ENCODE results near the gene KIAA0232. TPM values are rescaled to one million over a fixed set of nuclear protein-coding genes. Genes with fewer than 3 reads are reported as not detected.
A peak's percentile ranks its signal among the peaks of the same experiment; 100 is the strongest.

The KIAA0232 gene
- total RNA-seq, 1 experiment from 2014 or later: 28.5 TPM

DNA sequence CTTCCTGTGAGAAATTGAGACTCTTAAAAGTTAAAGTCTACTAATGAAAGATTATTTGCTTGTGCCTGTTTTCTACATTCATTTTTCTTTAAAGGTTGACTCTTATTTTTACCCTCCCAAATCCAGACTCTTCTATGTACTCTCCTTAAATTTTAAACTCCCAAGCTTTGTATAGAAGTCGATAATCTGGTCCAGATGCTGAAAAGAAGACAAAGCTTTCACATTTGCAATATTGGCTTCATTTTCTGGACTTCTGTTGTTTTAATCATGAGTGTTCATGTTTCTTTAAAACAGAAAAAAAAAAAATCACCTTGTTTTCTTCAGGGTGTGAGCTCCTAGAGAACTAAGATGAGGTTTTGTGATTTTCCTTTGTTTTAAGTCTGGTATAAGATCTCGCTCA, 73.9 kb downstream of the KIAA0232 start:
- H3T11ph ChIP-seq (ENCODE audit: low read length): no peak overlapping the region
- H4K8ac ChIP-seq (replicated peaks; ENCODE audit: insufficient read length, low read depth, low read length): no peak overlapping the region
- no peak overlapping the region for H3K14ac ChIP-seq (ENCODE audit: insufficient read depth, low read length)
- no peak overlapping the region for H3K9ac ChIP-seq (ENCODE audit: extremely low read depth, insufficient read length, low read length)
- H3K4me1 ChIP-seq (ENCODE audit: insufficient read depth, low read length): peaks cover 2% of the 10 kb centered on the region; the same call in 1 of the 2 replicates
- WGBS (ENCODE audit: extremely low coverage, insufficient read length, low lambda C conversion rate): no CpG with 5 or more reads among the region's 2 CpGs
- no peaks in the 10 kb centered on the region for H3K23me2 ChIP-seq (ENCODE audit: insufficient read length, low read depth, low read length, poor library complexity, severe bottlenecking)
- H4K91ac ChIP-seq (ENCODE audit: insufficient read length, low read depth, low read length): no peak overlapping the region
- no peak overlapping the region for H2BK5ac ChIP-seq (ENCODE audit: insufficient read length, low read length)
- no peaks in the 10 kb centered on the region for H3K79me2 ChIP-seq (ENCODE audit: insufficient read depth, low read length)
- TF ChIP-seq, protein P1, sequence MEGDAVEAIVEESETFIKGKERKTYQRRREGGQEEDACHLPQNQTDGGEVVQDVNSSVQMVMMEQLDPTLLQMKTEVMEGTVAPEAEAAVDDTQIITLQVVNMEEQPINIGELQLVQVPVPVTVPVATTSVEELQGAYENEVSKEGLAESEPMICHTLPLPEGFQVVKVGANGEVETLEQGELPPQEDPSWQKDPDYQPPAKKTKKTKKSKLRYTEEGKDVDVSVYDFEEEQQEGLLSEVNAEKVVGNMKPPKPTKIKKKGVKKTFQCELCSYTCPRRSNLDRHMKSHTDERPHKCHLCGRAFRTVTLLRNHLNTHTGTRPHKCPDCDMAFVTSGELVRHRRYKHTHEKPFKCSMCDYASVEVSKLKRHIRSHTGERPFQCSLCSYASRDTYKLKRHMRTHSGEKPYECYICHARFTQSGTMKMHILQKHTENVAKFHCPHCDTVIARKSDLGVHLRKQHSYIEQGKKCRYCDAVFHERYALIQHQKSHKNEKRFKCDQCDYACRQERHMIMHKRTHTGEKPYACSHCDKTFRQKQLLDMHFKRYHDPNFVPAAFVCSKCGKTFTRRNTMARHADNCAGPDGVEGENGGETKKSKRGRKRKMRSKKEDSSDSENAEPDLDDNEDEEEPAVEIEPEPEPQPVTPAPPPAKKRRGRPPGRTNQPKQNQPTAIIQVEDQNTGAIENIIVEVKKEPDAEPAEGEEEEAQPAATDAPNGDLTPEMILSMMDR (conservative IDR thresholded peaks at IDR 0.05): no peak
- H3K9me3 Mint-ChIP-seq: peaks cover 6 to 8% of the 10 kb centered on the region in 2 experiments; a peak in 4 of 5 replicates
- peak overlapping the region in 2 of 3 experiments; percentile 28 to 47; a peak in 3 of 7 replicates for H3K27ac Mint-ChIP-seq
- no peak overlapping the region for H3K56ac ChIP-seq (ENCODE audit: insufficient read length, low read depth, low read length)
- no peak for DNase-seq
- H3K4me2 ChIP-seq (ENCODE audit: insufficient read depth, insufficient read length, low read length): no peak overlapping the region
- no peak overlapping the region for H3K4ac ChIP-seq (ENCODE audit: low read depth, low read length)
- no peak overlapping the region for H4K5ac ChIP-seq (ENCODE audit: insufficient read length, low read depth, low read length)
- H2BK12ac ChIP-seq (ENCODE audit: insufficient read length, low read depth, low read length): no peak overlapping the region
- H4K20me1 ChIP-seq (ENCODE audit: control insufficient read depth, insufficient read depth, insufficient read length): no peaks in the 10 kb centered on the region
- no peak overlapping the region for H2AFZ ChIP-seq (ENCODE audit: low read length)
- H3K9me3 ChIP-seq (ENCODE audit: control insufficient read depth, low read depth, low read length): peaks cover 8% of the 10 kb centered on the region
- H3K79me1 ChIP-seq (ENCODE audit: insufficient read depth, low read depth, low read length, poor library complexity, severe bottlenecking): no peaks in the 10 kb centered on the region
- no peak overlapping the region for H2AK5ac ChIP-seq (ENCODE audit: insufficient read length, low read length)
- no peaks in the 10 kb centered on the region for H3K27me3 Mint-ChIP-seq (ENCODE audit: low read depth)
- H2BK20ac ChIP-seq (ENCODE audit: low read depth, low read length, poor library complexity, severe bottlenecking): no peak overlapping the region
- H3K23ac ChIP-seq (ENCODE audit: insufficient read length, low read depth, low read length): no peak overlapping the region
- H3K18ac ChIP-seq (ENCODE audit: insufficient read length, low read depth, low read length): no peak overlapping the region
- no peak overlapping the region for H2BK120ac ChIP-seq (ENCODE audit: low read depth, low read length, poor library complexity, severe bottlenecking)
- peaks cover 25 to 36% (median 33%) of the 10 kb centered on the region in 3 experiments for H3K36me3 Mint-ChIP-seq (ENCODE audit: insufficient read depth in 1 of 3, low read depth in 3 of 3)
- H3K4me1 Mint-ChIP-seq: peaks cover 10 to 12% of the 10 kb centered on the region in 2 experiments
- no peak overlapping the region for H3K4me3 Mint-ChIP-seq
- H3K27me3 ChIP-seq (ENCODE audit: insufficient read depth, low read length): no peaks in the 10 kb centered on the region
- H2BK15ac ChIP-seq (ENCODE audit: low read depth, low read length): no peak overlapping the region
- no peak overlapping the region for H3K27ac ChIP-seq (ENCODE audit: insufficient read length, low read depth, low read length)

All from H9 (cell line).